AG09319 (cell line): ENCODE data around the gene RNF220.
A peak's percentile ranks its signal among the peaks of the same experiment; 100 is the strongest.

Experiments
- DNase-seq: peaks from one replicate; pipeline ENCODE4 v3.0.0-alpha.2; 2010; ENCODE audit warnings: low read depth; ENCODE audit errors: extremely low read depth
- CTCF ChIP-seq: IDR thresholded peaks from 2 replicates; pipeline ENCODE4 v1.5.1; 2011; ENCODE audit warnings: low read depth, mild to moderate bottlenecking, inconsistent platforms, low read length, moderate library complexity

Gene RNF220

GRCh38 chr1:44367944-44368343, 37.1 kb upstream of the RNF220 start:
- no peak for TF ChIP-seq CTCF
- DNase-seq, result no peak

DNA sequence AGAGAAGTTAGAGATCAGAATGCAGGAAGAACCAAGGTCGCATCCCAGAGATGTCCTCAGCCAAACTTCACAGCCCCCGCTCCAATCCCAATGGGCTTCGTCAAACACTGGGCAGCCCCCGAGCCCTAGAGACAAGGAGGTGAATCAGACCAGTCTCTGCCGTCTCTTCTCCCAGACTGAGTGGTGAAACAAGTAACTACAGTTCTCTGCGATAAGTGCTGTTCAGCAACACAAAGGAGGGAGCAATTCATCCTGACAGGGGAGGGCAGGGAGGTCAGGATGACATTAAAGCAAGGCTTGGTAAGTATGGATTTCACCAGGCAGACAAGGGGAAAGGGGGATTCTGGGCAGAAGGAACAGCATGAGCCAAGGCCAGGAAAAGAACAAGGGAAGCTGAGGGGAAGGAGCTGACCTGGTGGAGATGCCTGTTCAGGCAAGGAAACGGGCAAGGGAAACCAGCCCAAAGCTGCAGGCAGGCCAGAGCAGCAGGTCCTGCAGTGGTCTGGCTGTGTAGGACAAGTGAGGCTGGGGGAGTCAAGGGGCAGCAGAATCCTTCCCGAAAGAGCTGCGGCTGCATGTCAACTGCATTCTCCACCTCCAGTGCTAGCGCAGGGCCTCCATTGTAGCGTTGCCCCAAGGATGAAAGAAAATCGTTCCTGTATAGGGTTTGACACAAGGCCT, 36.4 kb upstream of the RNF220 start:
- no peak for DNase-seq
- no peak for TF ChIP-seq CTCF

DNA sequence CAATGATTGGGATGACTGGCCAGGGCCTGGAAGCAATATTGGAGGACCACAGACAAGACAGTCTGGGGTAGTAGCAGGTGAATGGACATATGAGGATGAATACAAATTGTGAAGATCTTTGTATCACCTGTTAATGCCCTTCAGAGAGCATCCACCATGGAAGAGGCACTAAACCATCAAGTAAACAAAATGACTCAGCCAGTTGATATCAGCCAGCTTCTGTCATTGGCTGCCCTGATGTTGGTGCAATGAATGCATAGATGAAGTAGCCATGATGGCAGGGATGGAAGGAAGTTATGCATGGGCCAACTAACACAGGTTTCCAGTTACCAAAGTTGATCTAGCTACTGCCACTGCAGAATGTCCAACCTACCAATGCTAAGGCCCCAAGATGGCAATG, 33.8 kb upstream of the RNF220 start:
- no peak for TF ChIP-seq CTCF
- no peak for DNase-seq

DNA sequence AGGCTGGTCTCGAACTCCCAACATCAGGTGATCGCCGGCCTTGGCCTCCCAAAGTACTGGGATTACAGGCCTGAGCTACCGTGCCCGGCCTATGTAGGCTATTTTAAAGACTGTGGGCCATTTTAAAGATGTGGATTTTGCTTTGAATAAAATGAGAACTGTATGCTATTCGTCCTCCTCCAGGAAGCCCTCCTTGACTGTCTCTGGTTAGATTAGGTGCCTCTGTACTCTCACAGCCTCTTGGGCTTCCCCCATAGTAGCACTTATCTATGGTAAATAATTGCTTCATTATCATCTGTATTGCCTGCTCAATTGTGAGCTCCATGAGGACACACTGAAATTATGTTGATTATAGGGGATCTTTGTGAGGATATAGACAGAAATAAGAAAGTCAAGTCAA, 29.5 kb upstream of the RNF220 start:
- no peak for DNase-seq
- no peak for TF ChIP-seq CTCF

DNA sequence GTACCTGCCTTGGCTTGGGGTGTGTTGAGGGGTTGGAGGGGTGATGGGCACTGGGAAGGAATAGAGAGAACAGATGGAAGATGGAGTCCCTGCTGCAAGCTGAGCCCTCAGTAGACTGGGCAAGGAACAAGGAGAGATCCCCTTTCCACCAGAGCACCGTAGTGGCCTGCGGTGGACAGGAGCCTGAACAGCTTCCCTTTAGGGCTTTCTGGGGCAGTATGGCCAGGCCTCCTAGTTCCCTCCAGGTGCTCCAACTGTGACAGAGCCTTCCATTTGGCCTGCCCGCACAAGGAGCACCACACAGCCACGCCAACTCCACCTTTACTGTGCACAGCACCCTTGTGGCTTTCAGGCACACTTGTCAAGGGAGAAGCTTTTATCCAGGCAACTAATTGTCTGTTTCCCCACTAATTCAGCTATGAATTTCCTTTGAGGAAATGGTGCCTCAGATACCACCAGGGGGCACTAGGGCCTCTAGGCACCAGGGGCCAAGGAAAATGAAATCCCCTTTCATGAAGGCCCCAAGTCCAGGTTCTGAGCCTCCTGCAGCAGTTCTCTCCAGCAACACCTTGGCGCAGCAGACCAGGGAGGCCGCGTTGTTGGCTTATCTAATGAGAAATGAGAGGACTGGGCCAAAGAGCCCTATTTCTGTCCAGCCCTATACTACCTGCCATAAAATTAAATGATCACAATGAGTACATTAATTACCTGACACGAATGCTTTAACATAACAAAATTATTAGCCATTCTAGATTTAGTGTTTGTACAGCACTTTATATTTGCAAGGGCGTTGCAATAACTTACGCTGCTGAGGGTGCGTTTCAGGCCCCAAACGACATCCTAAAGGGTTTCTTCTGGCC, 26.9 kb upstream of the RNF220 start:
- no peak for DNase-seq
- peak; percentile 73 for TF ChIP-seq CTCF

DNA sequence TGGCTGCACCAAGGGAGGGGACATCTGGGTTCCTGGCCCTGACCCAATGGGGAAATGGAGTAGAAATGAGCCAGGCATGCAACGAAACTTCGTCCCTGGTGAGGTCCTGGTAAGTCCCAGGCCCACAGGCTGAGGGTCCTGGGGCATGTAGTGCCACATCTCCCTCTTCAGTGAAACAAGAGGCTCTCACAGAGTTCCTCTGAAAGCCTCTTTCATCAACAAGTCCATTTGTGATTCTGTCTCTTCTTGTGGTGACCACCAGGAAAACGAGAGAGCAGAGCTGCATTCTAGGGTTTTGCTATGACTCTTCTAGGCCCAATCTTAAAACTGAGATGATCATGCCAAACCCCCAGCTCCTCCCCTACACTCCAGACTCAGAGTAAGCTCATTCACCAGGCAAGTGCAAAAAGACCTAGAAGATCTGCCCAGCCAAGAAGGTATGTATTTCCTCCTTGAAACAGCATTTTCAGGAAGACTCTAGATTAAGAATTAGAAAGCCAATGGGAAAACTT, 24.3 kb upstream of the RNF220 start:
- DNase-seq, result no peak
- no peak for TF ChIP-seq CTCF

- DNase-seq, result no peak
- TF ChIP-seq CTCF, result no peak
These were observed 16.5 kb upstream of the RNF220 start for GRCh38 chr1:44388551-44388950.
